ENCODE measurements around the gene MAP1B. TPM values are rescaled to one million over a fixed set of nuclear protein-coding genes. Genes with fewer than 3 reads are reported as not detected.

Gene MAP1B
- total and polyA plus RNA-seq, 10 of the 15 experiments (the other 5 are each of a cell fraction or from before 2014, with no cell fraction given): 0.02 to 0.81 (median 0.06) TPM; not detected in 1

DNA sequence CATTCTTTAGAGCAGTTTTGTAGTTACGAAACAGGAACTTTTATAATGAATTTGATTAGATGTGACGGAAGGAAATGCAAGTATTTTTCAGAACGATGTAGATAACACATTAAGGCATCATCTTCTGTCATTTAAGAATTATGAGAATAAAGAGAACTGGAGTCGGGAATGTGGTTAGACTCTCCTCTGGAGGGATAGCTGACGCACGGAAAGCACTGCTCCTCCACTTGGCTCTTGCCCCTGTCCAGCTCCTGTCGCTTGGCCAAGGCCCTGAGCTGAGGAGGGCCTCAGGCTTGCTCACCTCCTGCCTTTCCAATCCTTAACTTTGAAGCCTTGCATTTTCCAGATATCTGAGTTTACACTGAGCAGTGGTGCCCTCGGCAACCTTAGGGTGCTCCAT, 60.5 kb downstream of the MAP1B start:
- ChIA-PET RAD21 (ENCODE audit: unreplicated experiment) (no interaction called here), POLR2A (interaction anchor here (0.6 kb wide), 1 partner anchor 39 kb away, joined by 3 read pairs; no protein-coding TSS in a partner anchor), SMC1A (ENCODE audit: uncharacterized antibody, unreplicated experiment) (no interaction called here), CTCF (no interaction called here)
- Histone ChIP-seq H2AFZ (ENCODE audit: control insufficient read depth, low read depth, low read length) (no peak overlapping the region), H3K9ac (ENCODE audit: control insufficient read depth, insufficient read depth, low read length) (no peak overlapping the region), H3K4me3 (no peak overlapping the region), H3K27ac (ENCODE audit: control insufficient read depth, insufficient read depth) (no peak overlapping the region), H3K4me2 (ENCODE audit: control insufficient read depth, insufficient read depth) (no peak overlapping the region), H3K27me3 (replicated peaks in 1 of 2; ENCODE audit: control insufficient read depth in 2 of 2, insufficient read depth in 2 of 2, low read length in 1 of 2) (peaks cover 0 to 1% of the 10 kb centered on the region in 2 experiments; a peak in 2 of 4 replicates), H3K4me1 (ENCODE audit: control insufficient read depth, insufficient read depth, low read length) (no peaks in the 10 kb centered on the region; the same call in 1 of the 2 replicates), H4K20me1 (ENCODE audit: control insufficient read depth, insufficient read depth) (no peaks in the 10 kb centered on the region), H3K9me3 (replicated peaks; ENCODE audit: control insufficient read depth, insufficient read depth, low read length) (no peaks in the 10 kb centered on the region), H3K36me3 (ENCODE audit: control insufficient read depth in 2 of 2, insufficient read depth in 2 of 2, low read length in 1 of 2) (no peaks in the 10 kb centered on the region), H3K79me2 (ENCODE audit: control insufficient read depth, insufficient read depth, low read length) (no peaks in the 10 kb centered on the region)
- ATAC-seq (no peak), FAIRE-seq (no peak), DNase-seq (ENCODE audit: low read depth, low spot score) (no peak)
- WGBS (ENCODE audit: insufficient coverage, insufficient replicate concordance, low lambda C conversion rate, missing lambda C conversion rate): 59% methylated on average over 8 of the region's 8 CpGs
- intact Hi-C loops (cut with micrococcal nuclease; ENCODE audit: unreplicated experiment): no loop called here
- TF ChIP-seq SMARCA5 (IDR thresholded peaks at IDR 0.05): no peak
- TF ChIP-seq RBBP5 (conservative IDR thresholded peaks at IDR 0.05): no peak
- no peak for TF ChIP-seq SREBF1 (IDR thresholded peaks at IDR 0.05; ENCODE audit: low read length)
- no peak for TF ChIP-seq POLR2AphosphoS2 (IDR thresholded peaks at IDR 0.05; ENCODE audit: low read depth, low read length)
- no peak for TF ChIP-seq RELB (IDR thresholded peaks at IDR 0.05; ENCODE audit: low read depth)
- no peak for TF ChIP-seq GABPA (IDR thresholded peaks at IDR 0.05; ENCODE audit: low read depth)
- TF ChIP-seq YY1 (IDR thresholded peaks at IDR 0.05; ENCODE audit: low read depth, low read length): no peak
- no peak for TF ChIP-seq MXI1 (IDR thresholded peaks at IDR 0.05; ENCODE audit: low read depth, low read length)
- TF ChIP-seq SMAD1 (IDR thresholded peaks at IDR 0.05; ENCODE audit: low read depth, partially characterized antibody): no peak
- TF ChIP-seq CBX3 (IDR thresholded peaks at IDR 0.05; ENCODE audit: borderline replicate concordance, low read depth): no peak
- TF ChIP-seq BCL11A (IDR thresholded peaks at IDR 0.05; ENCODE audit: low read depth, low read length): no peak
- no peak for TF ChIP-seq FOXK2 (IDR thresholded peaks at IDR 0.05)
- in situ Hi-C loops (cut with MboI): no loop called here
- BruUV-seq (replicated peaks): no TSS peak

Measured in GM12878 (cell line).